Measurements from ENCODE around the gene CXADR.
A peak's percentile ranks its signal among the peaks of the same experiment; 100 is the strongest.

Gene CXADR

GRCh38 chr21:17610911-17611310 is 98.1 kb downstream of the CXADR start:
- DNase-seq: no peak

- peak; percentile 46 for DNase-seq
These were observed 98.7 kb downstream of the CXADR start for GRCh38 chr21:17611414-17612022.

GRCh38 chr21:17612023-17612564 is 99.3 kb downstream of the CXADR start:
- no peak for DNase-seq

- peak; percentile 45 for DNase-seq
These were observed 99.9 kb downstream of the CXADR start, which contains the start of gene BTG3 for GRCh38 chr21:17612565-17613241. Gene BTG3 (minus strand): TSS chr21:17612901. CDS start chr21:17609144, 3,757 bp downstream.

GRCh38 chr21:17613242-17613676 is 100.4 kb downstream of the CXADR start:
- DNase-seq: no peak

GRCh38 chr21:17616831-17617230 is 104.0 kb downstream of the CXADR start:
- no peak for DNase-seq

- DNase-seq: no peak
These were observed 109.2 kb downstream of the CXADR start for GRCh38 chr21:17622018-17622417.

- no peak for DNase-seq
These were observed 118.4 kb downstream of the CXADR start for GRCh38 chr21:17631195-17631594.

GRCh38 chr21:17636711-17637110 is 123.9 kb downstream of the CXADR start:
- DNase-seq: no peak

- DNase-seq: no peak
These were observed 128.0 kb downstream of the CXADR start for GRCh38 chr21:17640821-17641220.

Data from GDM1 (cell line).